B cell (primary cell): ENCODE measurements around the gene PIM2.

Experiments
- CTCF ChIP-seq: fragments of 200-600 bp; IDR thresholded peaks from one replicate; pipeline ENCODE4 v1.8.0; 2022; ENCODE audit warnings: antibody characterized with exemption, mild to moderate bottlenecking
- EZH2 ChIP-seq: IDR thresholded peaks from 2 replicates; pipeline ENCODE4 v1.6.1; 2012; ENCODE audit warnings: borderline replicate concordance, low read depth, mild to moderate bottlenecking, moderate library complexity, low read length; ENCODE audit not compliant: insufficient read depth, poor library complexity, severe bottlenecking

DNA sequence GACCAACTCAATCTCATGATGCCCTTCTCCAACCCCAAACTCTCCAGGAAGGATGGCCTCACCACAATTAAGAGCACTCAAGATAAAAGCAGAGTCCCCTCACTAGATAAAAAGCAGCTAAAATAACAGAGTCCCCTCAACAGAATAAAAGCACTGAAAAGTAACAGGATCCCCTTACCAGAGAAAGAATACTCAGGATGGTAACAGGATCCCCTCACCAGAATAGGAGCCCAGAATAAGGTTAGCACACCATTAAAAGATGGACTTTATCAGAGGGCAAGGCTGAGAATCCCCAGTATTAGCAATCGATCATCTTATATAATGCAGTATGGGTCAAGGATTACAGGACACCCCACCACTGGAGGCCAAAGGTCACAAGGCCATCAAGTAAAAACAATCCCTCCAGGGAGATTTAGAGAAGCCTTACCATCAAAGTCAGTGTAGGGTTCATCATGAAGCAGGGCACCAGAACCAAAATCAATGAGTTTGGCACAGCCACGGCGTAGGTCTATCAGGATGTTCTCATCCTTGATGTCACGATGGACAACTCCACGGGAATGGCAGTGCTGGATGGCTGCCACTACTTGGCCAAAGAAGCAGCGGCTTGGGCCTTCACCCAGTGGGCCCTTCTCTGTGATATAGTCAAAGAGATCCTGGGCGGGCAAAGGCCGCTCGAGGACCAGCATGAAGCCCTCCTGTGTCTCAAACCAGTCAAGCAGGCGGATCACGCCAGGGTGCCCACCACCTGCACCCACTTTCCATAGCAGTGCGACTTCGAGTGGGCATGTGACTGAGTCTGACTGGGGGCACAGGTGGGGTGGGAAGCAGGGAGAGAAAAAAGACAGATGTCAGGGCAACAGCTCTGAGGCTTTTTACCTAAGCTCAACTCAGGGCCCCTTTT is 4.0 kb downstream of the PIM2 start:
- TF ChIP-seq CTCF (no peak), EZH2 (no peak)
